PC-3 (cell line): ENCODE data around the gene LHFPL3. TPM values are rescaled to one million over a fixed set of nuclear protein-coding genes. Genes with fewer than 3 reads are reported as not detected.

Source experiments
- ATAC-seq: fragments of 200-7000 bp; cut with Tn5 transposase; 2 replicates; pipeline ENCODE4 v1.9.1; 2020; ENCODE audit warnings: mild to moderate bottlenecking, moderate library complexity
- BruUV-seq: library from RNA; stranded (reverse); fragments of 400-500 nt; replicated peaks from 2 replicates; lab custom pipeline; 2021; lab: Mats Ljungman, UMichigan
- CTCF ChIA-PET: fragments of 300-600 bp; sonication (Branson Sonifier 250); formaldehyde crosslinking; loops from one replicate; lab custom pipeline; 2022; ENCODE audit warnings: antibody characterized with exemption; lab: Charles Lee
- POLR2A ChIA-PET: fragments of 300-600 bp; sonication (Branson Sonifier 250); formaldehyde crosslinking; loops from one replicate; lab custom pipeline; 2022; ENCODE audit warnings: antibody characterized with exemption; ENCODE audit not compliant: unreplicated experiment; lab: Charles Lee
- DNase-seq: peaks from one replicate; pipeline ENCODE4 v3.0.0-alpha.2; 2015
- H2AFZ ChIP-seq: fragments of 300-600 bp; sonication (generic); 2 replicates; pipeline ENCODE4 v1.6.0; 2016; ENCODE audit warnings: antibody characterized with exemption, low read length
- H3F3A ChIP-seq: fragments of 300-600 bp; sonication (generic); one replicate; pipeline ENCODE4 v1.6.0; 2017; ENCODE audit warnings: antibody characterized with exemption, low read length, control low read depth, mild to moderate bottlenecking; ENCODE audit not compliant: unreplicated experiment
- H3K27ac ChIP-seq: fragments of 300-600 bp; sonication (generic); 2 replicates; pipeline ENCODE4 v1.5.1; 2016; ENCODE audit warnings: mild to moderate bottlenecking, low read length
- H3K27me3 ChIP-seq: fragments of 300-600 bp; sonication (generic); 2 replicates; pipeline ENCODE4 v1.6.1; 2016; ENCODE audit warnings: low read length, mixed read lengths
- H3K36me3 ChIP-seq: fragments of 300-600 bp; sonication (generic); 2 replicates; pipeline ENCODE4 v1.6.1; 2016; ENCODE audit warnings: low read depth, mixed run types, low read length, mixed read lengths
- H3K4me1 ChIP-seq: fragments of 300-600 bp; sonication (generic); 2 replicates; pipeline ENCODE4 v1.5.1; 2016; ENCODE audit warnings: low read length; ENCODE audit not compliant: insufficient read depth
- H3K4me2 ChIP-seq: fragments of 300-600 bp; sonication (generic); 2 replicates; pipeline ENCODE4 v1.6.0; 2016; ENCODE audit warnings: low read length
- H3K4me3 ChIP-seq: fragments of 300-600 bp; sonication (generic); 2 replicates; pipeline ENCODE4 v1.5.1; 2016; ENCODE audit warnings: mild to moderate bottlenecking, low read length, mixed read lengths
- H3K79me2 ChIP-seq: fragments of 300-600 bp; sonication (generic); 2 replicates; pipeline ENCODE4 v1.6.1; 2017; ENCODE audit warnings: low read length, mixed read lengths
- H3K9ac ChIP-seq: fragments of 300-600 bp; sonication (generic); 2 replicates; pipeline ENCODE4 v1.6.0; 2016; ENCODE audit warnings: mild to moderate bottlenecking, low read length
- H3K9me2 ChIP-seq: fragments of 300-600 bp; sonication (generic); replicated peaks from 2 replicates; pipeline ENCODE4 v1.6.1; 2016; ENCODE audit warnings: mixed run types, low read length, mixed read lengths
- H3K9me3 ChIP-seq: fragments of 300-600 bp; sonication (generic); 2 replicates; pipeline ENCODE4 v1.6.1; 2016; ENCODE audit warnings: low read length, mixed read lengths
- H4K20me1 ChIP-seq: fragments of 300-600 bp; sonication (generic); 2 replicates; pipeline ENCODE4 v1.6.1; 2016; ENCODE audit warnings: low read length, mixed read lengths
- CTCF ChIP-seq: fragments of 300-600 bp; sonication (generic); conservative IDR thresholded peaks from 2 replicates; pipeline ENCODE4 v1.5.1; 2017; ENCODE audit warnings: antibody characterized with exemption, low read depth, mild to moderate bottlenecking, low read length
- EZH2 ChIP-seq: fragments of 300-600 bp; sonication (generic); IDR thresholded peaks from one replicate; pipeline ENCODE4 v1.6.1; 2017; ENCODE audit warnings: antibody characterized with exemption, mild to moderate bottlenecking, low read length; ENCODE audit not compliant: unreplicated experiment
- EZH2phosphoT487 ChIP-seq: fragments of 300-600 bp; sonication (generic); IDR thresholded peaks from 2 replicates; pipeline ENCODE4 v1.6.1; 2018; ENCODE audit warnings: mild to moderate bottlenecking, antibody characterized with exemption, low read length, borderline replicate concordance
- intact Hi-C: fragments of 100-400 bp; cut with micrococcal nuclease; formaldehyde crosslinking; loops from 2 replicates; pipeline ENCODE4 v1.9.0; 2023
- total RNA-seq: library from RNA; depleted of rRNA; stranded (reverse); fragments of >200 nt; gene quantifications from 2 replicates; pipeline ENCODE4 v1.2.3, GENCODE V29; 2014

The LHFPL3 gene
- total RNA-seq, 1 experiment from 2014 or later = not detected

- H2AFZ ChIP-seq = no peak overlapping the region
- intact Hi-C loops = no loop called here
- BruUV-seq = no TSS peak
- no peaks in the 10 kb centered on the region for H3F3A ChIP-seq
- H3K27ac ChIP-seq = no peak overlapping the region
- DNase-seq (no peak), ATAC-seq (no peak)
- H3K79me2 ChIP-seq = no peaks in the 10 kb centered on the region
- CTCF ChIA-PET = interaction anchor here (0.6 kb wide), 1 partner anchor 23 kb away, joined by 4 read pairs; no protein-coding TSS in a partner anchor
- H3K4me1 ChIP-seq = no peaks in the 10 kb centered on the region
- no peaks in the 10 kb centered on the region for H3K9me2 ChIP-seq
- no peak overlapping the region for H3K9ac ChIP-seq
- TF ChIP-seq CTCF (no peak), EZH2phosphoT487 (no peak)
- POLR2A ChIA-PET = no interaction called here
- no peaks in the 10 kb centered on the region for H4K20me1 ChIP-seq
- no peaks in the 10 kb centered on the region for H3K36me3 ChIP-seq
- peaks cover 6% of the 10 kb centered on the region; the same call in 1 of the 2 replicates for H3K27me3 ChIP-seq
- no peaks in the 10 kb centered on the region for H3K9me3 ChIP-seq
- H3K4me2 ChIP-seq = no peak overlapping the region
- no peak overlapping the region for H3K4me3 ChIP-seq
Observed at GRCh38 chr7:104891949-104892348, 563.5 kb downstream of the LHFPL3 start.

DNA sequence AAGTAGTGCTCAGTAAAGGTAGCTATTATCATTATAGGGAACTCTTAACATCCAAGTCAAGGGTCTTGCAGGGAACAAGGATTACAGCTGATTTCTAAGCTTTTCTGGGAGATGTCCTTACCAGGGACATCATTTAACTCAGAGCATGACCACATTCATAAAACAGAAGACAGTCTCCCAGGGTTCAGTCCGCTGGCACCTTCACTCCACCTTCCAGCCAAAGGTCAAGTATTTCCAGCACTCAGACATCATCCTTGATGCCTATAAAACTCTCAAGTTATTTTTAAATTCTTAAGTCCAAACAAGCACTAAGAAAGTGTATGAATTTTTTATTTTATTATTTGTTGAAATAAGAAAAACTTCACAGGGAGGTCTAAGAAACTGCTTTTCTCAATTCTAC lies 565.9 kb downstream of the LHFPL3 start:
- BruUV-seq = no TSS peak
- Histone ChIP-seq H3K9me3 (no peaks in the 10 kb centered on the region), H3K4me3 (no peak overlapping the region), H3K36me3 (no peaks in the 10 kb centered on the region), H3K9me2 (no peaks in the 10 kb centered on the region), H3K27me3 (peaks cover 16% of the 10 kb centered on the region), H3K79me2 (no peaks in the 10 kb centered on the region), H3K4me1 (no peaks in the 10 kb centered on the region), H3K4me2 (no peak overlapping the region), H3K9ac (no peak overlapping the region), H4K20me1 (no peaks in the 10 kb centered on the region), H3F3A (no peaks in the 10 kb centered on the region), H3K27ac (no peak overlapping the region), H2AFZ (no peak overlapping the region)
- DNase-seq (no peak), ATAC-seq (no peak)
- no peak for TF ChIP-seq EZH2phosphoT487
- POLR2A ChIA-PET = no interaction called here
- intact Hi-C loops = no loop called here
- CTCF ChIA-PET = no interaction called here

DNA sequence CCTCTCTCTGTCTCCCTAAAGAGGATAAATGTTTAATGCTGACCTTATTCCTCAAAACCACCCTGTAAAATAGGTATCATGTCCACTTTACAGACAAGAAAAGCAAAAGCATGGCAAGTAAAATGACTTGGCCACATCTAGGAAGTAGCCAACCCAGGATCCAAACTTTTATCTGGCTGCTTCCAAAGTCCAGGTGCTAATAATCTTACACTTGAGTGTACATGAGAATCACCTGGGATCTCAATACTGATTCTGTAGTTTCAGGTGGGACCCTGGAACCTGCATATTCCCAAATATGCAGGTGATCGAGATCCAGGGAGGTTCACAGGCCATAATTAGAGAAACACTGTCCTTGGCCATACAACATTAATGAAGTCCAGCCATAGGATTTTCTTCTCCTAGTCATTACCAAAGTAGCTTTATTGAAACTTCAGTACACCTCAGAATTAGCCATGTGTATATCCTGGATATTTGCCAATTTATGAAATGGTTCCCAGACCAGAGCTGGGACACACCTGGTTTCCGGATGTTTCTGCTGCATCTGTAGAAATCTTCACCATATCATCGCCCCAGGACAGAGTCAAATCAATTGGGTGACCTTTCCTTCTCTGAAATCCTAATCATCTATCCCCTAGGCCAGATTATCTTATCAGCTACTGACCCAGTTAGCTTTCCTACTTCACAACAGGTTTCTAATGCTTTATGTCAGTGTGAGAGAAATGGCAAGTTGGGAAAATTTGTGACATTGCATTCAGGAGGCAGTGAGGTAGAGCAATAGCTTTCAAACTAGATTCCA lies 566.5 kb downstream of the LHFPL3 start:
- BruUV-seq = no TSS peak
- ChIA-PET CTCF (no interaction called here), POLR2A (no interaction called here)
- Histone ChIP-seq H3K27me3 (peaks cover 18% of the 10 kb centered on the region), H3K79me2 (no peaks in the 10 kb centered on the region), H3F3A (no peaks in the 10 kb centered on the region), H4K20me1 (no peaks in the 10 kb centered on the region), H3K9me3 (no peaks in the 10 kb centered on the region), H3K4me3 (no peak overlapping the region), H3K36me3 (no peaks in the 10 kb centered on the region), H3K4me2 (no peak overlapping the region), H2AFZ (no peak overlapping the region), H3K27ac (no peak overlapping the region), H3K9me2 (no peaks in the 10 kb centered on the region), H3K9ac (no peak overlapping the region), H3K4me1 (no peaks in the 10 kb centered on the region)
- TF ChIP-seq EZH2 = no peak
- no peak for TF ChIP-seq CTCF
- TF ChIP-seq EZH2phosphoT487 = no peak
- ATAC-seq (no peak), DNase-seq (no peak)
- intact Hi-C loops = no loop called here
